Kidney (tissue), 14 donors: ENCODE results near the gene PXDN. TPM values are rescaled to one million over a fixed set of nuclear protein-coding genes. Genes with fewer than 3 reads are reported as not detected.

Experiments used
- DNase-seq, 5 donors: peaks; one replicate each; pipeline ENCODE4 v3.0.0-alpha.2; 2013 to 2020
- FAIRE-seq: peaks from 2 replicates; lab custom pipeline; 2012; peaks lifted over from hg19 to GRCh38; lab: Jason Lieb, UNC
- H3K27ac ChIP-seq, 2 donors: one replicate each; pipeline ENCODE4 v1.7.0; 2013; ENCODE audit warnings: low read depth in 2 of 2, low read length in 2 of 2, inconsistent platforms in 1 of 2
- H3K27me3 ChIP-seq: one replicate; pipeline ENCODE4 v1.7.1; 2013; ENCODE audit warnings: low read length, inconsistent platforms; ENCODE audit not compliant: control insufficient read depth, insufficient read depth
- H3K36me3 ChIP-seq, 3 donors: one replicate each; pipeline versions ENCODE4 v1.7.0 to v1.7.1; 2013; ENCODE audit warnings: low read length in 3 of 3, control low read depth in 1 of 3, inconsistent platforms in 1 of 3; ENCODE audit not compliant: insufficient read depth in 3 of 3, control insufficient read depth in 2 of 3
- H3K4me1 ChIP-seq, 3 donors: one replicate each; pipeline versions ENCODE4 v1.7.0 to v1.7.1; 2013; ENCODE audit warnings: low read length in 3 of 3, inconsistent platforms in 1 of 3, low read depth in 1 of 3; ENCODE audit not compliant: control insufficient read depth in 2 of 3, insufficient read depth in 2 of 3
- H3K4me3 ChIP-seq, 3 donors: one replicate each; pipeline versions ENCODE4 v1.7.0 to v1.8.1; 2013; ENCODE audit warnings: low read length in 3 of 3, control low read depth in 1 of 3, inconsistent platforms in 1 of 3
- H3K9ac ChIP-seq, 3 donors: one replicate each; pipeline versions ENCODE4 v1.7.0 to v1.7.1; 2013; ENCODE audit warnings: low read length in 3 of 3, control low read depth in 1 of 3, inconsistent platforms in 1 of 3
- H3K9me3 ChIP-seq, 3 donors: one replicate each; pipeline versions ENCODE4 v1.7.0 to v1.7.1; 2013; ENCODE audit warnings: low read length in 3 of 3, control low read depth in 1 of 3, inconsistent platforms in 1 of 3; ENCODE audit not compliant: control insufficient read depth in 2 of 3, insufficient read depth in 1 of 3
- intact Hi-C: fragments of 100-400 bp; cut with DNase I; formaldehyde crosslinking; loops from one replicate; pipeline ENCODE4 v1.11.1; 2022
- polyA plus RNA-seq: library from polyadenylated mRNA; stranded (reverse); fragments of 350-450 nt; fragmentation: Illumina TruSeq; extraction: RNeasy Lipid Tissue Mini Kit (QIAGEN cat#74804); gene quantifications from one replicate; pipeline ENCODE4 v1.2.3, GENCODE V29; 2014; ENCODE audit warnings: low read depth, low replicate concordance; ENCODE audit not compliant: insufficient read depth
- total RNA-seq: library from RNA; stranded (reverse); fragmentation: NEBNext Ultra II Directional; extraction: Animal tissue kit (Norgen Biotek cat#: 25700); gene quantifications from one replicate; pipeline ENCODE4 v1.2.1, GENCODE V29; 2021
- TF ChIP-seq, protein P1 (sequence below): IDR thresholded peaks from 3 replicates; pipeline ENCODE4 v1.5.1; 2012; ENCODE audit warnings: mild to moderate bottlenecking, moderate library complexity, borderline replicate concordance; ENCODE audit not compliant: insufficient read depth; ENCODE audit errors: extremely low read depth
- donor health status: control.
- donor health status: control.
- donor health status: control.
- donor health status: control.
- donor health status: control.
- donor health status: DM: yes; HTN: yes; CAD: no.
- donor health status: Normal renal cell carcinoma (clear cell type).

Gene PXDN
- total and polyA plus RNA-seq, 2 donors from 2014 or later, result 4.7 to 42.3 TPM

DNA sequence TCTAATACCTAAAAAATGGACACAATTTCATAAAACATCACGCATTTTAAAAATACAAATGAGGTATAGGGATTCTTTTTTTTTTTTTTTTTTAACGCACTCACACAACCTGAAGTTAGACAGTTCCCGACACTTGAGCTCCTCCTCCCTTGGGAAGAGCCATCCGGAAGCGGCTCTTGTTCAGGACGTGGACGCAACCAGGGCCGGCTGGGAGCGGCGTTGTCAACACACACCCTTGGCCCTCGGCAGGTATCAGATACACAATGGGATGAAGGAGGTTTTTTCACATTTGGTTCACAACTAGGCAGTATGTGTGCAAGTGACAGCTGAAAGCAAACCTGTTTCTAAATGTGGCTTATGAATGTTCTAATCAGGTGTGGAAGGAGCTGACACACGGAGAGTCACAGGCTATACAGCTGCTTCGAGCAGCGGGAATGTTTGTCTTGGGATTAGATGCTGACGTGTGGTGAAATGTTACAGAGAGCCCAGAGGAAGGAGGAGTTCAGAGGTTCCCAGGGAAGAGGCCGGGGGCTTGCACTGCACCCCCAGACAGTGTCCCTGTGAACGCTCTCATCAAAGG lies 111.1 kb downstream of the PXDN start:
- TF ChIP-seq, protein P1, sequence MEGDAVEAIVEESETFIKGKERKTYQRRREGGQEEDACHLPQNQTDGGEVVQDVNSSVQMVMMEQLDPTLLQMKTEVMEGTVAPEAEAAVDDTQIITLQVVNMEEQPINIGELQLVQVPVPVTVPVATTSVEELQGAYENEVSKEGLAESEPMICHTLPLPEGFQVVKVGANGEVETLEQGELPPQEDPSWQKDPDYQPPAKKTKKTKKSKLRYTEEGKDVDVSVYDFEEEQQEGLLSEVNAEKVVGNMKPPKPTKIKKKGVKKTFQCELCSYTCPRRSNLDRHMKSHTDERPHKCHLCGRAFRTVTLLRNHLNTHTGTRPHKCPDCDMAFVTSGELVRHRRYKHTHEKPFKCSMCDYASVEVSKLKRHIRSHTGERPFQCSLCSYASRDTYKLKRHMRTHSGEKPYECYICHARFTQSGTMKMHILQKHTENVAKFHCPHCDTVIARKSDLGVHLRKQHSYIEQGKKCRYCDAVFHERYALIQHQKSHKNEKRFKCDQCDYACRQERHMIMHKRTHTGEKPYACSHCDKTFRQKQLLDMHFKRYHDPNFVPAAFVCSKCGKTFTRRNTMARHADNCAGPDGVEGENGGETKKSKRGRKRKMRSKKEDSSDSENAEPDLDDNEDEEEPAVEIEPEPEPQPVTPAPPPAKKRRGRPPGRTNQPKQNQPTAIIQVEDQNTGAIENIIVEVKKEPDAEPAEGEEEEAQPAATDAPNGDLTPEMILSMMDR, result no peak
- intact Hi-C loops, result no loop called here
- Histone ChIP-seq H3K9me3 (no peaks in the 10 kb centered on the region), H3K9ac (no peak overlapping the region), H3K27ac (no peak overlapping the region), H3K4me3 (no peak overlapping the region), H3K27me3 (no peaks in the 10 kb centered on the region), H3K4me1 (no peaks in the 10 kb centered on the region), H3K36me3 (no peaks in the 10 kb centered on the region)
- FAIRE-seq (no peak), DNase-seq (no peak)

DNA sequence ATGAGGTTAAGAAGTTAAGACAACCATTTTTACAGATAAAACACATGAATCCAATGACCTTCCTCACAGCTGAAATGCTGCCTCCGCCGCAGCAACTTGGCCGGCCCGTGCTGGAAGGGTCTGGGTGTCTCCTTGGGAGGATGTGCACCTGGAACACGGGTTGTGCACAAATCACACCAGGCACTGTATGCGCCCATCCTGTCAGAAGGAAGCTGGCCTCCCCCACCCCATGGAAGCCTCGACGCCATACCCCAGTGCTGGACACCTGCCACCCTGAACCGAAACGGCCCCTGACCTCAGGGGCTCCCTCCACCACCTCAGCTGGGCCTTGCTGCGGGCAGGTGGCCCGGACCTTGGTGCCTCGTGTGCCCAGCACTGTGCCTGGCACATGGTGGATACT lies 111.8 kb downstream of the PXDN start:
- no peak for FAIRE-seq
- H3K36me3 ChIP-seq, result no peaks in the 10 kb centered on the region
- no peaks in the 10 kb centered on the region for H3K9me3 ChIP-seq
- H3K9ac ChIP-seq, result no peak overlapping the region
- TF ChIP-seq, protein P1, result no peak
- intact Hi-C loops, result no loop called here
- DNase-seq, result no peak
- no peak overlapping the region for H3K27ac ChIP-seq
- no peaks in the 10 kb centered on the region for H3K27me3 ChIP-seq
- H3K4me3 ChIP-seq, result no peak overlapping the region
- no peaks in the 10 kb centered on the region for H3K4me1 ChIP-seq

DNA sequence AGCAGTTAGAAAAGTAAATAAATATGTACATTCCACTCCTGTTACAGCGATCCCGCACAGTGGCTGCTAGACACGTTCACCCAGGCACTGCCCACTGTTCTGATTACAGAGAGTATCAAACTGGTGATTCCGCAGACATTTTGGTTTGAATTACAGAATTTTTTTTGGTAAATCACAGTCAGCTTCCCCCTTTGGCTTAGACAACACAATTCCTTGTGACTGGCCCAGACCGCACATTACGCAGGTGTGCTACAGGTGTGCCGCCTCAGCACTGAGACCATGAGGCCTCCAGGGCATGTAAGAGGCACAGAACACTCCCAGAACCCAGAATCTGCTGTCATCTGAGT lies 112.3 kb downstream of the PXDN start:
- Histone ChIP-seq H3K36me3 (no peaks in the 10 kb centered on the region), H3K27ac (no peak overlapping the region), H3K27me3 (no peaks in the 10 kb centered on the region), H3K9me3 (no peaks in the 10 kb centered on the region), H3K4me1 (no peaks in the 10 kb centered on the region), H3K9ac (no peak overlapping the region), H3K4me3 (no peak overlapping the region)
- no peak for FAIRE-seq
- no peak for DNase-seq
- TF ChIP-seq, protein P1, result no peak
- intact Hi-C loops, result no loop called here
